ENCODE measurements around the gene MOB4.

The MOB4 gene

DNA sequence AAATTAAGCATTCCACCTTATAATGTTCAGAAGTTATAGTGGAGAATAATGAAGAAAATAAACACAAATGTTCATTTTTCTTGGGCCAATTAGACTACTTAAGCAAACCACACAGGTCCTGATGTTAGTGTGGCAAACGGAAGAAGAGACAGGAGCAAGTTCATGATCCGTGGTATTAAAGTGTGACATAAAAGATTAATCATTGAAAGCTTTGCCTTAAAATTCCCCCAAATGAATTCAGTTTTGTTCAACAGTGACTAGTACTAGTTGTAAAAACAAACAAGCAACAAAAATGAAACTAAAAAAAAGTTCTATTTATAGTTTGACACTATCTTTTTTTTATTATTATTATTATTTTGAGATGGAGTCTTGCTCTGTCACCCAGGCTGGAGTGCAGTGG is 85.9 kb downstream of the MOB4 start:
- TF ChIP-seq, protein P1, sequence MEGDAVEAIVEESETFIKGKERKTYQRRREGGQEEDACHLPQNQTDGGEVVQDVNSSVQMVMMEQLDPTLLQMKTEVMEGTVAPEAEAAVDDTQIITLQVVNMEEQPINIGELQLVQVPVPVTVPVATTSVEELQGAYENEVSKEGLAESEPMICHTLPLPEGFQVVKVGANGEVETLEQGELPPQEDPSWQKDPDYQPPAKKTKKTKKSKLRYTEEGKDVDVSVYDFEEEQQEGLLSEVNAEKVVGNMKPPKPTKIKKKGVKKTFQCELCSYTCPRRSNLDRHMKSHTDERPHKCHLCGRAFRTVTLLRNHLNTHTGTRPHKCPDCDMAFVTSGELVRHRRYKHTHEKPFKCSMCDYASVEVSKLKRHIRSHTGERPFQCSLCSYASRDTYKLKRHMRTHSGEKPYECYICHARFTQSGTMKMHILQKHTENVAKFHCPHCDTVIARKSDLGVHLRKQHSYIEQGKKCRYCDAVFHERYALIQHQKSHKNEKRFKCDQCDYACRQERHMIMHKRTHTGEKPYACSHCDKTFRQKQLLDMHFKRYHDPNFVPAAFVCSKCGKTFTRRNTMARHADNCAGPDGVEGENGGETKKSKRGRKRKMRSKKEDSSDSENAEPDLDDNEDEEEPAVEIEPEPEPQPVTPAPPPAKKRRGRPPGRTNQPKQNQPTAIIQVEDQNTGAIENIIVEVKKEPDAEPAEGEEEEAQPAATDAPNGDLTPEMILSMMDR (IDR thresholded peaks at IDR 0.05; ENCODE audit: low read depth, low read length, missing control alignments): no peak
- DNase-seq (ENCODE audit: low read depth): no peak
- no peak overlapping the region for H3K4me3 ChIP-seq (ENCODE audit: low read depth, low read length)
